ENCODE data around the gene SCAI.
"Not testable (repeated sequence)": the region's sequence is repeated elsewhere in the genome, so short reads cannot be mapped to it uniquely, and the experiment has no call there.

DNA sequence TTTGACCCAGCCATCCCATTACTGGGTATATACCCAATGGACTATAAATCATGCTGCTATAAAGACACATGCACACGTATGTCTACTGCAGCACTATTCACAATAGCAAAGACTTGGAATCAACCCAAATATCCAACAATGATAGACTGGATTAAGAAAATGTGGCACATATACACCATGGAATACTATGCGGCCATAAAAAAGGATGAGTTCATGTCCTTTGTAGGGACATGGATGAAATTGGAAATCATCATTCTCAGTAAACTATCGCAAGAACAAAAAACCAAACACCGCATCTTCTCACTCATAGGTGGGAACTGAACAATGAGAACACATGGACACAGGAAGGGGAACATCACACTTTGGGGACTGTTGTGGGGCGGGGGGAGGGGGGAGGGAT, 127.7 kb downstream of the SCAI start:
- TF ChIP-seq, protein P1, sequence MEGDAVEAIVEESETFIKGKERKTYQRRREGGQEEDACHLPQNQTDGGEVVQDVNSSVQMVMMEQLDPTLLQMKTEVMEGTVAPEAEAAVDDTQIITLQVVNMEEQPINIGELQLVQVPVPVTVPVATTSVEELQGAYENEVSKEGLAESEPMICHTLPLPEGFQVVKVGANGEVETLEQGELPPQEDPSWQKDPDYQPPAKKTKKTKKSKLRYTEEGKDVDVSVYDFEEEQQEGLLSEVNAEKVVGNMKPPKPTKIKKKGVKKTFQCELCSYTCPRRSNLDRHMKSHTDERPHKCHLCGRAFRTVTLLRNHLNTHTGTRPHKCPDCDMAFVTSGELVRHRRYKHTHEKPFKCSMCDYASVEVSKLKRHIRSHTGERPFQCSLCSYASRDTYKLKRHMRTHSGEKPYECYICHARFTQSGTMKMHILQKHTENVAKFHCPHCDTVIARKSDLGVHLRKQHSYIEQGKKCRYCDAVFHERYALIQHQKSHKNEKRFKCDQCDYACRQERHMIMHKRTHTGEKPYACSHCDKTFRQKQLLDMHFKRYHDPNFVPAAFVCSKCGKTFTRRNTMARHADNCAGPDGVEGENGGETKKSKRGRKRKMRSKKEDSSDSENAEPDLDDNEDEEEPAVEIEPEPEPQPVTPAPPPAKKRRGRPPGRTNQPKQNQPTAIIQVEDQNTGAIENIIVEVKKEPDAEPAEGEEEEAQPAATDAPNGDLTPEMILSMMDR (conservative IDR thresholded peaks at IDR 0.05; ENCODE audit: low read depth, low read length) = not testable (repeated sequence)
- not testable (repeated sequence) for TF ChIP-seq POLR2A (IDR thresholded peaks at IDR 0.05; ENCODE audit: low read depth, low read length); MAFK (IDR thresholded peaks at IDR 0.05; ENCODE audit: low read depth, low read length); BHLHE40 (IDR thresholded peaks at IDR 0.05; ENCODE audit: low read depth, low read length); RFX5 (IDR thresholded peaks at IDR 0.05; ENCODE audit: low read depth, low read length); RAD21 (IDR thresholded peaks at IDR 0.05; ENCODE audit: low read length); SMC3 (IDR thresholded peaks at IDR 0.05; ENCODE audit: low read depth, low read length); MAZ (IDR thresholded peaks at IDR 0.05; ENCODE audit: borderline replicate concordance, low read depth, low read length); RCOR1 (IDR thresholded peaks at IDR 0.05; ENCODE audit: insufficient replicate concordance, low read length)
- TF ChIP-seq, protein P2, sequence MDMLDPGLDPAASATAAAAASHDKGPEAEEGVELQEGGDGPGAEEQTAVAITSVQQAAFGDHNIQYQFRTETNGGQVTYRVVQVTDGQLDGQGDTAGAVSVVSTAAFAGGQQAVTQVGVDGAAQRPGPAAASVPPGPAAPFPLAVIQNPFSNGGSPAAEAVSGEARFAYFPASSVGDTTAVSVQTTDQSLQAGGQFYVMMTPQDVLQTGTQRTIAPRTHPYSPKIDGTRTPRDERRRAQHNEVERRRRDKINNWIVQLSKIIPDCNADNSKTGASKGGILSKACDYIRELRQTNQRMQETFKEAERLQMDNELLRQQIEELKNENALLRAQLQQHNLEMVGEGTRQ (IDR thresholded peaks at IDR 0.05; ENCODE audit: low read depth, low read length) = not testable (repeated sequence)
